SK-N-MC (cell line): ENCODE measurements around the gene PPP1R2C.

Source experiments
- EZH2 ChIP-seq: fragments of 200-600 bp; sonication (generic); IDR thresholded peaks from one replicate; pipeline ENCODE4 v1.6.1; 2017; ENCODE audit warnings: antibody characterized with exemption
- POLR2AphosphoS5 ChIP-seq: IDR thresholded peaks from 2 replicates; pipeline ENCODE4 v1.6.1; 2012; ENCODE audit warnings: mild to moderate bottlenecking, low read depth, low read length, borderline replicate concordance

- TF ChIP-seq POLR2AphosphoS5: no peak
- no peak for TF ChIP-seq EZH2
Measured at GRCh38 chrX:42824541-42824940, 46.6 kb upstream of the PPP1R2C start.
